NB4 (cell line): ENCODE results near the gene TXNRD2.

Experiments
- DNase-seq: peaks from one replicate; pipeline ENCODE4 v3.0.0; 2010; ENCODE audit warnings: low read depth
- H3K4me3 ChIP-seq: one replicate; pipeline ENCODE4 v1.5.1; 2011; ENCODE audit warnings: mild to moderate bottlenecking, low read depth, low read length, moderate library complexity
- MYC ChIP-seq: IDR thresholded peaks from 2 replicates; pipeline ENCODE4 v1.6.1; 2011; ENCODE audit warnings: low read depth, low read length
- POLR2A ChIP-seq: IDR thresholded peaks from 2 replicates; pipeline ENCODE4 v1.6.1; 2011; ENCODE audit warnings: mild to moderate bottlenecking; ENCODE audit not compliant: insufficient read length; ENCODE audit errors: extremely low read depth
- TF ChIP-seq, protein P1 (sequence below): IDR thresholded peaks from 2 replicates; pipeline ENCODE4 v1.6.1; 2011; ENCODE audit warnings: low read depth, low read length
- TF ChIP-seq, protein P2 (sequence below): IDR thresholded peaks from one replicate; pipeline ENCODE4 v1.5.1; 2012; ENCODE audit warnings: low read depth, low read length

Gene TXNRD2

GRCh38 chr22:19843857-19844376 lies 97.7 kb downstream of the TXNRD2 start:
- no peak overlapping the region for H3K4me3 ChIP-seq
- DNase-seq = no peak
- TF ChIP-seq MYC (no peak), POLR2A (no peak)
- TF ChIP-seq, protein P1, sequence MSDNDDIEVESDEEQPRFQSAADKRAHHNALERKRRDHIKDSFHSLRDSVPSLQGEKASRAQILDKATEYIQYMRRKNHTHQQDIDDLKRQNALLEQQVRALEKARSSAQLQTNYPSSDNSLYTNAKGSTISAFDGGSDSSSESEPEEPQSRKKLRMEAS = no peak
- TF ChIP-seq, protein P2, sequence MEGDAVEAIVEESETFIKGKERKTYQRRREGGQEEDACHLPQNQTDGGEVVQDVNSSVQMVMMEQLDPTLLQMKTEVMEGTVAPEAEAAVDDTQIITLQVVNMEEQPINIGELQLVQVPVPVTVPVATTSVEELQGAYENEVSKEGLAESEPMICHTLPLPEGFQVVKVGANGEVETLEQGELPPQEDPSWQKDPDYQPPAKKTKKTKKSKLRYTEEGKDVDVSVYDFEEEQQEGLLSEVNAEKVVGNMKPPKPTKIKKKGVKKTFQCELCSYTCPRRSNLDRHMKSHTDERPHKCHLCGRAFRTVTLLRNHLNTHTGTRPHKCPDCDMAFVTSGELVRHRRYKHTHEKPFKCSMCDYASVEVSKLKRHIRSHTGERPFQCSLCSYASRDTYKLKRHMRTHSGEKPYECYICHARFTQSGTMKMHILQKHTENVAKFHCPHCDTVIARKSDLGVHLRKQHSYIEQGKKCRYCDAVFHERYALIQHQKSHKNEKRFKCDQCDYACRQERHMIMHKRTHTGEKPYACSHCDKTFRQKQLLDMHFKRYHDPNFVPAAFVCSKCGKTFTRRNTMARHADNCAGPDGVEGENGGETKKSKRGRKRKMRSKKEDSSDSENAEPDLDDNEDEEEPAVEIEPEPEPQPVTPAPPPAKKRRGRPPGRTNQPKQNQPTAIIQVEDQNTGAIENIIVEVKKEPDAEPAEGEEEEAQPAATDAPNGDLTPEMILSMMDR = no peak

DNA sequence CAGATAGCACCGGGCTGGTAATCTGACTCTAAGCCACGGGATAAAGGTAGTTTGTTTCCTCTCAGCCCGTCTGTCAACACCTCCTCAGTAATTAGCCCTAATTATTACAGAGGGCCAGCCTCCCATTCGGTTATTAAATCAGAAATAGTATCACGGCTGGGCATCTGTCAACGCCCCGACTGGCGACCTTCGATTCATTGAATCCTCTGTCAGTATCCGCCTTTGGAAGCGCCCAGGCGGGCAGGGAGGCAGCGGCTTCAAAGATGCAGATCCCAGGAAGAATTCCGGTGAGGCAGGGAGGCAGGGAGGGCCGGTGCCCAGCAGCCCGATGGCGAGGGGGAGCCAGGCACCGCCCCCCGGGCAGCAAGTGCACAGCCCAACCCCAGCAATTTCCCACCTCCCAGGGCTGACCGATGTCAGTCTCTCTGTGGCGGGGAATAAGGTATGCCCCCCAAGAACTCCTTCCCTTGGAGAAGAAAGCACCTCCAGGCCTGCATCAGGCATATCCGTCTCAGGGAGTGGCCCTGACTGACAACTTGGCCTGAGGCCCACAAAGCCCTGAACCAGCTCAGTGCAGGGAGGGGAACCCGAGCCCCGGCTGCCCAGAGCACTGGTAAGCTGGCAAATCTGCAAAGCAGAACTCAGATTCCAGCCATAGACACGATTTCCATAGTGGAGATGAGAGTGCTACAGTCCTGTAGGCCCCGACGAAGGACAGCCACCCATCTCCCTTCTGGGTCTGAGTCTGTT lies 98.3 kb downstream of the TXNRD2 start:
- H3K4me3 ChIP-seq = no peak overlapping the region
- TF ChIP-seq, protein P1 = no peak
- TF ChIP-seq, protein P2 = no peak
- TF ChIP-seq POLR2A (no peak), MYC (no peak)
- no peak for DNase-seq

DNA sequence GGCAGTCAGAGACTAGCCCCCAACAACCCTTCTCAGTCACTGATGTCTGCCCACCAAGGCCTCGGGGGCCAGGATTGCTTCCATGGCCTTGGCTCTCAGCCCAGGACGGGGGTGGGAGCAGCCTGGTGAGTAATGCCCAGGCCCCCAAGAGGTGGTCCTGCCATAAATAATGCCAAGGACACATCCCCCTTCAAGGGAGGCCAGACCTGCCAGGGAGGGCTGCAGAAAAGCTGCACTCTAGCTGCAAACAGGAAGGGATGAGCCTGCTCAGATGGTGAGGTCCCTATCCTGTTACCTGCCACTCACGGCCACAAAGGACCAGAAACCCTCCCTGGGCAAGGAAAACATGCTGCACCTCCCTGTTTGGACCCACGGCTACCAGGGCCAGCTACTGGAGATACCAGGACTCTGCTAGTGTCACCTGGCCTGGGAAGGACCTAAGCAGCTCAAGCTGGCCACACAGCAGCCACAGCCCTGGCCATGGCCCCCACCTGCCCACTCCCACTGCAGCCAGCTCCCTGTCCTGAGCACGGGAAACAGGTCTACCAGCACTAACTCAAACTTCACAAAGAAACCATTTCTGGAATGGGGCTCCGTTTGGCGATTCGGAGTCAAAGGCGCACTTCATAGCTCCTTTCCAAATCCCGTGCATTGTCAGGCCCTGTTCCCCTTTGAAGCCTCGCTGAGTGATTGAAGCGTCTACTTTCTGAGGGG lies 99.1 kb downstream of the TXNRD2 start:
- DNase-seq = no peak
- no peak overlapping the region for H3K4me3 ChIP-seq
- no peak for TF ChIP-seq MYC
- TF ChIP-seq, protein P2 = no peak
- TF ChIP-seq POLR2A = no peak
- TF ChIP-seq, protein P1 = no peak

- no peak for TF ChIP-seq MYC
- TF ChIP-seq, protein P2 = no peak
- TF ChIP-seq, protein P1 = no peak
- no peak for TF ChIP-seq POLR2A
- H3K4me3 ChIP-seq = no peak overlapping the region
- DNase-seq = no peak
These were observed 99.8 kb downstream of the TXNRD2 start for GRCh38 chr22:19841641-19842392.

- TF ChIP-seq, protein P1 = no peak
- TF ChIP-seq POLR2A (no peak), MYC (no peak)
- TF ChIP-seq, protein P2 = no peak
These were observed 100.5 kb downstream of the TXNRD2 start for GRCh38 chr22:19840955-19841640.

More at GRCh38 chr22:19840955-19841640, 100.5 kb downstream of the TXNRD2 start:
- no peak overlapping the region for H3K4me3 ChIP-seq
- DNase-seq = no peak
